ENCODE measurements around the gene CIB2.

CIB2 gene

GRCh38 chr15:78107471-78107870 is 23.8 kb downstream of the CIB2 start:
- DNase-seq (ENCODE audit: low spot score), result no peak

DNA sequence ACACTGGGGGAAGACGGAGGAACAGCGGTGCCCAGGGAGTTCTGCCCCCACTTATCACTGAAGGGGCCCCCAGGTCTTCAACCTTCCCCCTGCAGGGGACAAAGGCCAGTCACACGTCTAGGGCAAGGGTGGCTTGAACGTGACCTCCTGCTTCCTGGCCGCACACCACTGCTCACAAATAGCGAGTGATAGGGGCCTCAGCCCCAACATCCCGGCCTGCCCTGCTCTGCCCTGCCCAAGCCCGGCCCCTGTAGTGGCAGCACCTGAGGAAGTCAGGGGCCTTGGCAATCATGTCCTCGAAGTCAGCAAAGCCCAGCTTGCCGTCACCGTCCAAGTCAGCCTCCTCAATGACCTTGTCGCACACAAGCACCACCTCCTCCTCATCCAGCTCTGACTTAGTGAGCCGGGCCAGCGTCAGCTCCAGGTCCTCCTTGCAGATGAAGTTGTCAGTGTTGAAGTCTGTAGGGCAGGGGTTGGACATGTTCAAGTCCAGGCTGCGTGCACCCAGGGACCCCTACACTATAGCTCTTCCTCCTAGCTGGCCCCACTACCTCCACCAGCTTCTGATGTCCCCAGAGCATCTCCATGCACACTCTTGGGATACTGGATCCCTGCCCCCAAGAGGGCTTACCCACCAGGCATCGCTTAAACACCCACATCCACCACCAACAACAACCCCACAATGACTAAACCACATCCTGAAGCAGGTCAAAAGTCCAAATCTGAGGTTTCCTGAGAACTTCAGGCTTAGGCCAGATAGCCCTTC is 25.6 kb downstream of the CIB2 start:
- DNase-seq (ENCODE audit: low spot score), result no peak

GRCh38 chr15:78104566-78105475 is 26.4 kb downstream of the CIB2 start:
- DNase-seq (ENCODE audit: low spot score), result no peak

DNA sequence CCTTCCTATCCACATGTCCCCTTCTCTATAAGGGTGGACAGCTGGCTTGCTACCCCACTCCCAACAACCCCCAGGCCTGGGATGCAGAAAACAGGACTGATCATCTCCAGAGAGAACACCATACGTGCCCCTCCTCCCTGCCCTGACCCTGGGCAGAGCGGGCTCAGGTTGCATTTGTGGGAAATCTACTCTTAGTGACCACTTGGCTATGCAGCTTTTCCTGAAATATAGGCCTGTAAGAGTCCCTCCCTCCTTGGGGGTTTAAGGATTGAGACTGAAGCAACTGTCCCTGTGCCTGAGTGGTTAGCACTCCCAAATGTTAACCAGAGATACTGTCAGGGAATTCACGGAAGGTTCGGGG is 27.1 kb downstream of the CIB2 start:
- no peak for DNase-seq (ENCODE audit: low spot score)

- DNase-seq (ENCODE audit: low spot score), result no peak
Measured at GRCh38 chr15:78103406-78104118, 27.7 kb downstream of the CIB2 start.

GRCh38 chr15:78102741-78103140 is 28.5 kb downstream of the CIB2 start:
- no peak for DNase-seq (ENCODE audit: low spot score)

GRCh38 chr15:78102211-78102610 is 29.0 kb downstream of the CIB2 start:
- no peak for DNase-seq (ENCODE audit: low spot score)

GRCh38 chr15:78101423-78102105 is 29.7 kb downstream of the CIB2 start:
- no peak for DNase-seq (ENCODE audit: low spot score)

GRCh38 chr15:78100886-78101285 is 30.4 kb downstream of the CIB2 start:
- no peak for DNase-seq (ENCODE audit: low spot score)

GRCh38 chr15:78098131-78098755 is 33.0 kb downstream of the CIB2 start:
- no peak for DNase-seq (ENCODE audit: low spot score)

DNA sequence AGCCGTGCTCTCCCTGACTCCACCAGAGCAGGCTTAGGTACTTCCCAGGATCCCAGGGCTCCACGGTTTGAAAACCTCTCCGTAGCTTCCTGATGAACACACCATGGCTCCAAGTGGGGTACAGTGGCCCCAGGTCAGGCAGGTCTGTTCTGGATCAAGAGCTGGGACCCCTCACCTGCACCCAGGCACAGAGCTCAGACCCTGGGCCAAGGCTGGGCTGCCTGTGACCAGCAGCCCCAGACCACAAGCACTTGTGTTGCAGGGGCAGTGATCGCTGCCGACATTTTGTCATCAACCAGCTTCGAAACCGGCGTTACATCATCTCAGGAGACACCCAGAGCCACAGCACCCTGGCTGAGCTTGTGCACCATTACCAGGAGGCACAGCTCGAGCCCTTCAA is 33.6 kb downstream of the CIB2 start:
- no peak for DNase-seq (ENCODE audit: low spot score)

DNA sequence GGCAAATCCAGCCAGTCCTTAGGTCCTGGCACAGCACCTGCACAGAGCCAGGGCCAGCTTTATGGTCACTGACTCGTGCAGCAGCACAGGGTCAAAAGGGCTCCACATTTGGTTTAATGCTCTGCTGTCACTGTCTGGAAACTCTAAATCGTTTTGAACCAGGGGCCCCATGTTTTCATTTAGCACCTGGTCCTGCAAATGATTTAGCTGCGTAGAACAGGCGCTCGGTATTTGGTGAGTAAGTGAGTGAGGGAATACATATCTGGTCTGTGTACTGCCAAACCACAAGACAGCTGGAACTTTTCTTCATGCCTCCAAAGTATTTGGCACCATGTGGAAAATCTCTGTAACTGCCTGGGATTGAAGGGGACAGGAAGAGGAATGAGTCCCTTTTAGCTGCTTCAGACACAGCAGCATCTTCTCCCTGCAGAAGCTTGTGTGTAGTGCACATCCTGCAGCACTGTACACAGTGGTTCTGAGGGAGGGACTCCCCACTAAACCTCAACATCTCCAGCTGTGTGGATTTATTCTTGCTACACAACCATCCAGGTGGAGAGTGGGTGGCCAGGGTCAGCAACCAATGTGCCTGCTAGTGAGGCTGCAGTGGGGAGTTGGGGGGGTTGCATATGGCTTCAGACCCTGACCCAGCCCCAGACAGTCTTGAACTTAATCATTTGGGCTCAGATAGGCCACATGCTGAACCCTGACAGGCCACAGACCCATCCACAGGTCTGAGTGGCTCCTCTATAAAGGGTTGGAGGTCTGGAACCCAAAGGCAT is 37.8 kb downstream of the CIB2 start:
- peak; percentile 84 for DNase-seq (ENCODE audit: low spot score)

GRCh38 chr15:78092261-78093041 is 38.8 kb downstream of the CIB2 start, which contains the start of gene SH2D7:
Gene SH2D7, plus strand, starts transcription at chr15:78092561. Its CDS starts 24 bp downstream, at chr15:78092585.
- DNase-seq (ENCODE audit: low spot score), result no peak

DNA sequence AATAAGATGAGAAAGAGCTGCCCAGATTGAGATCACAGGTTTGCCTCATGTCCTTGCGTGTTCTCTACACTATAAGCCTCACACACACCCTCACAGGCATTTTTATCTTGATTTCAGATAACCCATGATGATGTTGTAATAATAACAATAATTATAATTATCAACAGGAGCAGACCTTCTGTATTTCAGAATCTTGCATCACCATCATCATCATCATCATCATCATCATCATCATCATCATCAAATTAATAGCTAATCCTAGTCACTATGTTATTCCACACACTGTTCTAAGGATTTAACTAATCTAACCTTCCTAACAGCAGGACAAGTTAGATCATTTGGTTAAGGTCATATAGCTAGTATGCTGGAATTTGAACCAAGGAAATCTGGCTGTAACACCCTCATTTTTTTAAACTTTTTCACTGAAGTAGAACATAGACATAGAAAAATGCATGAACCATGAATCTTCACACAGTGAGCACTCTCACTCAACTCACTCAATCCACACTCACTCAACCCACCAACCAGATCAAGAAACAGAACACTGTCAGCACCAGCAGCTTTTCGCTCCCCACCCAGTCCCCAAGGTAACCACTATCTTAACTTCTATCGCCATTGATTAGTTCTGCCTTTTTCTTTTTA is 40.7 kb downstream of the CIB2 start:
- no peak for DNase-seq (ENCODE audit: low spot score)

DNA sequence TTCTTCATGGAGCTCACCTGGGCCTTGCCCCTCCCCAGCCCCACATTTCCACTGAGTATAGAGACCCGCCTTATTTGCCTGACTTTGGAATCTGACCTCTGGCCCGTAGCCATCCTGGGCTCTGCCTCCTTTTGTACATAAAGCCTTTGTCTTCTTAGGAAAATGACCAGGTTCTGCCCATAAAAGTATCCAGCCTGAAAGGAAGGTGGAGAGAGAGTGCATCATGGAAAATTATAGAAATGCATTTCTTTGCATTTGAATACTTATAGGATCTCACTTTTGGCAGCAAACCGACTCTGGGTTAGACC is 42.5 kb downstream of the CIB2 start:
- no peak for DNase-seq (ENCODE audit: low spot score)

- DNase-seq (ENCODE audit: low spot score), result no peak
Measured at GRCh38 chr15:78087951-78088772, 43.1 kb downstream of the CIB2 start.

DNA sequence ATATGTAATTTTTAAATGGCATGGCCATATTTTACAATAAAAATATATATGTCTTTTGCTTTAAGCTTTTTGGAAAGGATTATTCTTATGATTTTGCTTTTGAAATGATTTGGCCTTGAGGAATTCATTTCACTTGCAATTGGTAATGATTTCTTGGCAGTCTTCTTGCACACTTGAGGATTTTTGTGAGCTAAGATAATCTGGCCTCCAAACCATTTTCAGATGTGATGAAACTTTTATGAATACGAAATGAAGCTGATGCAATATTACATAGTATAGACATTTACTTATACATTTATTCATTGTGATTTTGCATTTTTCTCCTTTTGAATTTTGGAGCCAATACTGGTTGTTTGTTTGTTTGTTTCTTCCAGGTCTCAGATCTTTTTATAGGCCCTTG is 45.3 kb downstream of the CIB2 start:
- DNase-seq (ENCODE audit: low spot score), result peak; percentile 69

DNA sequence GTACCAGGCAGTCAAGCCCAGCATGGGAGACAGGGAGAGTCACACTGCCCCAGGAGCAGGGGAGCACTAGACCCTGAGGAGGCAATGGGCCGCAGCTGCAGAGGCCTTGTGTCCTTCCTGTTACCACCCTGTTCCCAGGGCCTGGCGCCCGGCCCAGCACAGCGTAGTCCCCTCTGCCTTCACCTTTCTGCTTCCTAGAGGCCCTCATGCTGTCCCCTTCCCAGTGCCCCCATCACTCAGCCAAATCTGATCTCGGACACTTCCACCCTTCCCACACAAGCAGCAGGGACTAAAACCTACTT is 46.8 kb downstream of the CIB2 start:
- DNase-seq (ENCODE audit: low spot score), result no peak
